Brain pericyte (primary cell): ENCODE measurements around the gene MSLN.

Experiments
- DNase-seq: peaks from one replicate; pipeline ENCODE4 v3.0.0-alpha.2; 2012; ENCODE audit warnings: low read depth, low spot score

Gene MSLN

DNA sequence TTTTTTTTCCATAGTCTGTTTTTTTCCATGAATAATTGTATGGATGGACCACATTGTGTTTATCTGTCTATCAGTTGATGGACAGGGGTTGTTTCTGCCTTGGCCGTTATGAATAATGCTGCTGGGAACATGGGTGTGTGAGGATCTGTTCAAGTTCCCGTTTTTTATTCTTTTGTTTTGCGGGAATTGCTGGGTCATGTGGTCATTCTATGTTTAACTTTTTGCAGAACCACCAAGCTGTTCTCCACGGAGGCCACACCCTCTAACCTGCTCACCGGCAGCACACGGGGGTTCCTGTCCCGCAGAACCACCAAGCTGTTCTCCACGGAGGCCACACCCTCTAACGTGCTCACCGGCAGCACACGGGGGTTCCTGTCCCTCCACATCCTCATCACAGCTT, 5.9 kb upstream of the MSLN start:
- DNase-seq: no peak

DNA sequence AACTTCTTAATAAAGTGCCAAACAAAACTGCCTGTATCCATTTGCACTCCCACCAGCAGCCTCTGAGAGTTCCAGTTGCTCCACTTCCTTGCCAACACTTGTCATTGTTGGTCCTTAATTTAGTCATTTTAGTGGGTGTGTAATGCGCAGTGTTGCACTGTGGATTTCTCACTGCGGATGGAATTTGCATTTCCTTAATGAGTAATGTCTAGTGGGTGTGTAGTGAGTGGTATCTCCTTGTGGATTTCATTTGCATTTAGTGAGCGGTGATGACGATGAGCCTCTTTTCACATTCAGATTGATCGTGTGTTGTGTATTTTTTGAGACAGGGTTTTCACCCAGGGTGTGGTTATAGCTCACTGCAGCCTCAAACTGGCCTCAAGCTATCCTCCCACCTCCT, 4.1 kb upstream of the MSLN start:
- DNase-seq: no peak

DNA sequence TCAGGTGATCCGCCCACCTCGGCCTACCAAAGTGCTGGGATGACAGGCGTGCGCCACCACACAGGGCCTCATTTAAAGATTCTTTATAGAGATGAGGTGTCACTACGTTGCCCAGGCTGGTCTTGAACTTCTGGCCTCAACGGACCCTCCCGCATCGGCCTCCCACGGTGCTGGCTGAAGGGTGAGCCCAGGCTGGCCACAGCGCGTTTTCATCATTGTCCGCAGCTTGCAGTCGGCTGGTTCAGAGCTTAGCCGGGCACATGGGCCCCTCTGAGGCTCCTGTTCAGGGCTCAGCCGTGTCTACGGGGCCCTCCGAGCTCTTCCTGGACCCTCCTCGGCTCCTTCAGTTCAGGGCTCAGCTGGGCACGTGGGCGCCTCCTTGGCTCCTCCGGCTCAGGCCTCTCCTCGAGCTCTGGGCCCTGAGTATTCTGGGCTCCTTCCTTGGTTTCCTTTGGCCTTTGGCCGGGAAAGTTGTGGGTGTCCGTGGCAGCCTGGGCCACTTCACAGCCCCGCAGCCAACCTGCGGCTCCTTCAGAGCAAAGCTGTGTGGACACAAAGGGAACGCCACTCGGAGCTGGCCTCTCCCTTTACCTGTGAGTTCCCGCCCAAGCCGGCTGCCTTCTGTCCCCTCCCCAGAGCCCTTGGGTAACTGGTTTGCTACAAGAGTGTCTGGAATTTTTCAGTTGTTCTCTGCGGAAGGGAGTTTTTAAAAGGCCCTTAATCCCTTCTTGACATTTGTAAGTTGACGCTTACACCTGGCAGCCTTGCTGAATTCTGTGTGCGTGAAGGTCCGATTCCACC, 1.2 kb upstream of the MSLN start:
- DNase-seq: no peak

DNA sequence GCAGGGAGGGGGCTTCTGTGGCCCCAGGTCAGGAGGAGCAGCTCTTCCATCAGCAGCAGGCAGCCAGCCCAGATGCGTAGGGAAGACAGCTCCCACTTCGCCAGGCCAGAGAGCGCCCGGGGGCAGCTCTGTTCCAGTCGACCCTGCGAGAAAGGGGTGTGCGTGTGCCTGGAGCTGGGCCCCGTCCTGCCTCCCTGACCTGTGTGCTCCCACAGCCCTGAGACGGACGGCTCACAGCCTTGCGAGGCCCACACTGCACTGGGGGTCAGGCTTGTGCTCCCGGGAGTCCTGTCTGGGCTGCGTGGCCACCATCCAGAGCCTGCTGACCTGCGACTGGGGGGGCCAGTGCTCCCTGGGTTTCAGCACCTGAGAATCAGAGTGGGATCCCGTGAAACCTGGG, 469 bp upstream of the MSLN start:
- DNase-seq: no peak

DNA sequence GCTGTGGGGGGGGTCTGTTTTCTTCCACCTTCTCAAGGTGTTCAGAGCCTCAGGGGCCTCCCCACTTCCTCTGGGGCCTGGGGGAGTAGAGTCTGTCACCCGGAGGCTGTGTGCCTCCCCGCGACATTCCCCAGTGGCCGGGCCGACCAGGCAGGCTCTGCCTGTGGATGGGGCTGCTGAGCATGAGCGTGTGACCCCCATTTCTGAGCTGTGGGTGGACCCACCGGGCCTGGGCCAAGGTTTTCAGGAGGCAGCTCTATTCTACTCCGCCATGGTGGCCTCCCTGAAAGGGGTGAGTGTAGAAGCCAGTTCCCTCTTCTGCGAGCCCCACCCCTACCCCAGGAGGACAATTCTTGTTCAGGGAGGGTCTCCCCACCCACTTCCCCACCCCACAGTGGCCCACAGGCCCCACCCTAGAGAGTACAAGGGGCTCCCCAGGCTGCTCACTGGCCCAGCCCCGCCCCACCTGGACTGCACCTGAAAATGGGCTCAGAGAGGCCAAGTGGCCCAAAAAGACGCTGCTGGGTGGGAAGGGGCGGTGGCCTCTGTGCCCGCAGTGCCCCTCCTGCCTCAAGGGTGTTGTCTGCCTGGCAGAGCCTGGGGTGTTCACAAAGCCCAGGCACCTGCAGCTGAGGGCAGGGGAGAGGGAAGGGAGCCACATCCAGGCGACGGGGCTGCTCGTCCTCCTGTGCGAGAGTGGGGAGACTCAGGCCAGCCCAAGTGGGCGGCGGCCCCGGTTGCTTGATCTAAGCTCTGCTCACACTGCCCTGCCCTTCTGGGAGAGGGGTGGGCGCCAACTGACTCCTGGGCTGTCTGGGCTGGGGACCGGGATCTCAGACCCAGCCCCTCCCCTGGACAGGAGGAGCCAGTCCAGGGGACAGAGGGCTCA, 1.3 kb downstream of the MSLN start:
- no peak for DNase-seq

DNA sequence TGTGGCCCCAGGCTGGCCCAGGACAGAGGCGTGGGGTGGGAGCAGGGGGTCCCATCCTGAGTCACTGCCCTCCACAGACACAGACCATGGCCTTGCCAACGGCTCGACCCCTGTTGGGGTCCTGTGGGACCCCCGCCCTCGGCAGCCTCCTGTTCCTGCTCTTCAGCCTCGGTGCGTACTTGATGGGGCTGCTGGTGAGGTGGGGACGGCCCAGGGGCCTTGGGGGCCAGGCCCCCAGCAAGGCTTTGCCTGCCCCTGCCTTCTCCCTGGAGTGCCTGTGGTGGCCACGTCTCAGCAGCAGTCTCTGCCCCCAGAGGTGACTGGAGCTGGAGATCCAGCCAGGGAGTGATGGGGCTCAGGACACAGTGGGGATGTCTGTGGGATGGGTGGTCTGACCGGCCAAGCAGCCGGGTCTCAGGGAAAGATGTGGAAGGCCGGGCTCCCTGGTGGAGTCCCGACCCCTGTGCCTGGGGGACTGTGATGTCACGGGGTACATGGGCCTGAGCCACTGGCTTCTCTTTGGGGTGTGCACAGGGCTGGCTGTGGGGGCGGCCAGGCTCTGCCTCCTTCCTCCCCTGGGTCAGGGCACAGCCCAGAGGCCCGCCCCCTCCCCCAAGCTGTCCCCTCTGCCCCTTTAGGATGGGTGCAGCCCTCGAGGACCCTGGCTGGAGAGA, 2.2 kb downstream of the MSLN start:
- DNase-seq: no peak

DNA sequence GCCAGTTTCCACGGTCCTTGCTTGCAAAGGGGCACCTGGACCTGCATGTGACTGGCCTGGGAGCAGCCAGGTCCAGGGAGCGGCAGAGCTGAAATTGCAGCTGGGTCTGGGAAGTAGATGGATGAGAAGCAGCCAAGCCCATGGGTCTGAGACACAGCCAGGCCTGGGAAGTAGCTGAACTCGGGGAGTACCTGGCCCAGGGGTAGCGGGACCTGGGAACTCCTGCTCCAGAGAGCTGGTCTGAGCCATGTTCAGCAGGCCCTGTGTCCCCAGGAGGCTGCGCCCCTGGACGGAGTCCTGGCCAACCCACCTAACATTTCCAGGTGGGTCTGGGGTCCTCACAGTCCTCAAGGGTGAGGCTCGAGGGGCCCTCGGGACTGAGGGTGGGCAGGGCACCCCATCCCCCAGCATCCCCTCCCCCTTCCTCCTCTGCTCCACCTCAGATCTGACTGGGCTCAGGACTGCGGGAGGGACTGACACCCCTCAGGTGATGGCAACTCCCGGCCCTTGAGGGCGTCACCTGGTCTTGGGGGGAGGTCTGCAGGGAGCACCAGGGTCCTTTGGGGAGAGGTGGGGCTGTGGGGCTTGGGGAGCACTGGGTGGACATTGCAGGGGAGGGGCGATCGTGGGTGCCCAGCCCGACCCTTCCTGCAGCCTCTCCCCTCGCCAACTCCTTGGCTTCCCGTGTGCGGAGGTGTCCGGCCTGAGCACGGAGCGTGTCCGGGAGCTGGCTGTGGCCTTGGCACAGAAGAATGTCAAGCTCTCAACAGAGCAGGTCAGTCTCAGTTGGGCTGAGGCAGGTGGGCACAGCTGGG, 3.0 kb downstream of the MSLN start:
- DNase-seq: no peak

DNA sequence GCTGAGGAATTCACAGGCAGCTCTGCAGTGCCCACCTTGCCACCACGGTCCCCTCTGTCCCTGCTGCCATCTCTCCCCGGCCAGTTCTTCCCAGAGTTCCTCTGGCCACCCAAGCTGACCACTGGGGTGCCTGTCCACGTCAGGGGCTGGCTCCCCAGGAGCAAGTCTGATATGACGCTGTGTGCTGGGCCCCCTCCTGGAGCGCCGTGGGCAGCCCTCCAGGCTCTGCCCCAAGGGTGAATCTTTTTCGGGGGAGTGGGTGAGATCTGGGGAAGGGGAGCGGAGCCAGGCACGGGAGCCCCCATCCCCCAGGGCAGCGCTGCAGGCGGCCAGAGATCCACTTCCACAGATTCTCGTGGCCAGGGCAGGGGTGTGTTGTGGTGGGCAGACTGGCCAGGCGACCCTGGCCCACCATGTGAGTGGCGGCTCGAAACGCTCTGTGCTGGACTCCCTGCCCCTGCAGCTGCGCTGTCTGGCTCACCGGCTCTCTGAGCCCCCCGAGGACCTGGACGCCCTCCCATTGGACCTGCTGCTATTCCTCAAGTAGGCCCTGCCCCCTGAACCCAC, 3.7 kb downstream of the MSLN start:
- no peak for DNase-seq

DNA sequence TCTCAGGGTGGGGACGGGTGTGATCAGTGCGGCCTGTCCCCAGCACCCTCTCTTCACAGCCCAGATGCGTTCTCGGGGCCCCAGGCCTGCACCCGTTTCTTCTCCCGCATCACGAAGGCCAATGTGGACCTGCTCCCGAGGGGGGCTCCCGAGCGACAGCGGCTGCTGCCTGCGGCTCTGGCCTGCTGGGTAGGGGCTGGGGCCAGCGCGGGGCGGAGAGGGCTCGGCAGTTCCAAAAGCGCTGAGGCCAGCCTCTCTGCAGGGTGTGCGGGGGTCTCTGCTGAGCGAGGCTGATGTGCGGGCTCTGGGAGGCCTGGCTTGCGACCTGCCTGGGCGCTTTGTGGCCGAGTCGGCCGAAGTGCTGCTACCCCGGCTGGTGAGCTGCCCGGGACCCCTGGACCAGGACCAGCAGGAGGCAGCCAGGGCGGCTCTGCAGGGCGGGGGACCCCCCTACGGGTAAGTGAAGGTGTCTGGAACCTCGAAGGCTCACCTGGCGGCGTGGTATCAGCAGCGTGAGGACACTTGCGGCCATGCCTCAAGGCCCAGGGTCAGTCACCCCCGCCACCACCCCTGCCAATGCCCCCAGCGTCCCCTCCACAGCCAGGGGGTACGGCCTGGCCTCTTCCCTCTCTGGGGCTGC, 4.4 kb downstream of the MSLN start:
- DNase-seq: no peak

DNA sequence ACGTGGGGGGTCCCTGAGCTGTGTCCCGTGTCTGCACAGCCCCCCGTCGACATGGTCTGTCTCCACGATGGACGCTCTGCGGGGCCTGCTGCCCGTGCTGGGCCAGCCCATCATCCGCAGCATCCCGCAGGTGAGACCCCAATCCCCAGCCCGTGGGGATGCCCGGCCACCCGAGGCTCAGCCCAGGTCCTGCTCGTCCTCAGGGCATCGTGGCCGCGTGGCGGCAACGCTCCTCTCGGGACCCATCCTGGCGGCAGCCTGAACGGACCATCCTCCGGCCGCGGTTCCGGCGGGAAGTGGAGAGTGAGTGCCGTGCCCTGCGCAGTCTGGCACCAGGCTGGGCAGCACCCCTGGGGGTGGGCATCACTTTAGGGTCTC, 4.9 kb downstream of the MSLN start:
- no peak for DNase-seq

DNA sequence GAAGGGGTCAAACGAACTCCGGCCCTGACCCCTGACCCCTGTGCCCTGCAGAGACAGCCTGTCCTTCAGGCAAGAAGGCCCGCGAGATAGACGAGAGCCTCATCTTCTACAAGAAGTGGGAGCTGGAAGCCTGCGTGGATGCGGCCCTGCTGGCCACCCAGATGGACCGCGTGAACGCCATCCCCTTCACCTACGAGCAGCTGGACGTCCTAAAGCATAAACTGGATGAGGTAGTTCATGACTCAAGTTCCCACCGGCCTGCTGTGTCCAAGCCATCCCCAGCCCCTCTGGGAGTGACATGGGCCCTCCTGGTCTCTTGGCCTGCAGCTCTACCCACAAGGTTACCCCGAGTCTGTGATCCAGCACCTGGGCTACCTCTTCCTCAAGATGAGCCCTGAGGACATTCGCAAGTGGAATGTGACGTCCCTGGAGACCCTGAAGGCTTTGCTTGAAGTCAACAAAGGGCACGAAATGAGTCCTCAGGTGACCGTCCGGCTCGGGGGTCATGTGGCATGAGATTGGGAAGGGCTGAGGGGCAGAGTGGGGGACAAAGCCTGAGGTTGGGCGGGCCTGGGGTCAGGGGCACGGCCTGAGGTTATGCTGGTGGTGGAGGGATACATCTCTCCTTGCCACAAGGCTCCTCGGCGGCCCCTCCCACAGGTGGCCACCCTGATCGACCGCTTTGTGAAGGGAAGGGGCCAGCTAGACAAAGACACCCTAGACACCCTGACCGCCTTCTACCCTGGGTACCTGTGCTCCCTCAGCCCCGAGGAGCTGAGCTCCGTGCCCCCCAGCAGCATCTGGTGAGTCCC, 5.7 kb downstream of the MSLN start:
- DNase-seq: no peak

DNA sequence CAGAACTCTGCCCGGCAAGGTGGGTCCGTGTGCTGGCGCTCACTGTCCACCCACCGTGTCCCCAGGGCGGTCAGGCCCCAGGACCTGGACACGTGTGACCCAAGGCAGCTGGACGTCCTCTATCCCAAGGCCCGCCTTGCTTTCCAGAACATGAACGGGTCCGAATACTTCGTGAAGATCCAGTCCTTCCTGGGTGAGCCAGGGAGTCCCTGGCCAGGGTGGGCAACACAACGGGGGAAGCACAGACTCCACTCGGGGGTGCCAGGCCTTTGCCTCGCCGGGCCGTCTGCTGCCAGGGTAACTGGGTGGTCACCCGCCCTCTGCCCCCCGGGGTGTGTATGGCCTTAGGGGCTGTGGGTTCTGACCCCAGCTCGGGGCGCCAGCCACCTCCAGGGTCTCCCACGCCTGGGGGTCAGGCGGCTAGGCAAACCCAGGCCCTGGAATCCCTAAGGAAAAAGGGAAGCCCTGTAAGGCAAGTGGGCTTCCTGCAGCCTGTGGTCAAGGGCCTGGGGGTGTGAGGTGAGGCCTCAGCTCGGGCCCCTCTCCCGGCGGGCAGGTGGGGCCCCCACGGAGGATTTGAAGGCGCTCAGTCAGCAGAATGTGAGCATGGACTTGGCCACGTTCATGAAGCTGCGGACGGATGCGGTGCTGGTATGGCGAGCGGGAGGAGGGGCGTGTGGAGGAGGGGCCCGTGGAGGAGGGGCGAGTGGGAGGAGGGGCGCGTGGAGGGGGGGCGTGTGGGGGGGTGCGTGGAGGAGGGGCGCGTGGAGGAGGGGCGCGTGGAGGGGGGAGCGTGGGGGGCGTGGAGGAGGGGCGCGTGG, 6.5 kb downstream of the MSLN start:
- no peak for DNase-seq

DNA sequence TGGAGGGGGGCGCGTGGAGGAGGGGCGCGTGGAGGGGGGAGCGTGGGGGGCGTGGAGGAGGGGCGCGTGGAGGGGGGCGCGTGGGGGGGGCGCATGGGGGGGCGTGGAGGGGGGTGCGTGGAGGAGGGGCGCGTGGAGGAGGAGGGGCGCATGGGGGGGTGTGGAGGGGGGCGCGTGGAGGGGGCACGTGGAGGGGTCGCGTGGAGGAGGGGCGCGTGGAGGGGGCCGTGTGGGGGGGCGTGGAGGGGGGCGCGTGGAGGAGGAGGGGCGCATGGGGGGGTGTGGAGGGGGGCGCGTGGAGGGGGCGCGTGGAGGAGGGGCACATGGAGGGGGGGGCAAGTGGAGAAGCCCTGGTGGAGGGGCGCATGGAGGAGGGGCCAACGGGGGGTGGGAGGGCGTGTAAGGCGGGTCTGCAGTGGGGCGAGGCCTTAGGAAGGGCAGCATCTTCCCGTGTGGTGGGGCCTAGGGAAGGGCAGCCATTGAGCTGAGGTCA, 7.3 kb downstream of the MSLN start:
- DNase-seq: no peak

DNA sequence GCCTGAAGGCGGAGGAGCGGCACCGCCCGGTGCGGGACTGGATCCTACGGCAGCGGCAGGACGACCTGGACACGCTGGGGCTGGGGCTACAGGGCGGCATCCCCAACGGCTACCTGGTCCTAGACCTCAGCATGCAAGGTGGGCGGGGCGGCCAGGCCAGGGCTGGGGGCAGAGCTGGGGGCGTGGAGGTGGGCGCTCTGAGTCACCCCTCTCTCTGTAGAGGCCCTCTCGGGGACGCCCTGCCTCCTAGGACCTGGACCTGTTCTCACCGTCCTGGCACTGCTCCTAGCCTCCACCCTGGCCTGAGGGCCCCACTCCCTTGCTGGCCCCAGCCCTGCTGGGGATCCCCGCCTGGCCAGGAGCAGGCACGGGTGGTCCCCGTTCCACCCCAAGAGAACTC, 7.9 kb downstream of the MSLN start:
- DNase-seq: no peak

DNA sequence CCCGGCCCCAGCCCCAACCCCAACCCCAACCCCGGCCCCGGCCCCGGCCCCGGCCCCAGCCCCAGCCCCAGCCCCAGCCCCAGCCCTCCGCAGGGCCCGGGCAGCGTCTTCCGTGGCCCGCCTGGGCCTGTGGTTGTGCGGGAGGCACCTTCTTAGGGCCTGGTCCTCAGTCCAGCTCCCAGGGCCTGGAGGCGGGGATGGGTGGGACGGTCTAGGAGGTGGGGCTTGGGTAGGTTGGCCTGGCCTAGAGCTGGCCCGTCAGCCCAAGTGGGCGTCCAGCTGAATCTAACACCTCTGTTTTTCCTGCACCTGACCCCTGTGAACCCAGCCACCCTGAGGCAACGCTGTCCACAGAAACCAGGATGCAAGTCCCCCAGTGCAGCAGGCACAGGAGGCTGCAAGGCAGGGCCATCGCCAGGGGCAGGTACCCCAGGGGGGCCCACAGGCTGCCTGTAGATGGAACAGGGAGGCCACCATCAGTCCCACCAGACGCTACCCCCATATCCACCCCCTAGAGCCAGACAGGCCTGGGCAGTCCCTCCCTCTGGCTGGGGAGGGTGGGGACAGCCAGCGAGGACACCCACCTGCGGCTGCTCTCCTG, 8.8 kb downstream of the MSLN start:
- DNase-seq: no peak

DNA sequence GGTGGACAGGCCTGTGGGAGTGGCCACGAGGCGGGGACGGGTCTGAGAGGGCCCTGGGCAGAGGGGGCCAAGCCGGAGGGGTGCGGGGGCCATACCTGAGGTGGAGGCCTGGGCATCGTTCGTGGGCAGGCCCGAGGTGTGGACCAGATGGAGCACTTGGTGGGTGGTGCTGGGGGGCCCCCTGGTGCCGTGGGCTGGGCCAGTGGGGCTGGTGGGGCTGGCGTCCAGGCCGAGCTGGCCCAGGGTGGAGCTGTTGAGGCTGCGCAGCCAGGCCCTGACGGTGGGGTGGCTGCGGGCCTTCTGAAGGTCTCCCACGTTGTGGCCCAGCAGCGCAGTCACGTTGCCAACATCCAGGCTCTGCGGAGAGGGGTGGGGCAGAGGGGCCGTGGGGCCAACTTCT, 9.4 kb downstream of the MSLN start:
- DNase-seq: no peak

DNA sequence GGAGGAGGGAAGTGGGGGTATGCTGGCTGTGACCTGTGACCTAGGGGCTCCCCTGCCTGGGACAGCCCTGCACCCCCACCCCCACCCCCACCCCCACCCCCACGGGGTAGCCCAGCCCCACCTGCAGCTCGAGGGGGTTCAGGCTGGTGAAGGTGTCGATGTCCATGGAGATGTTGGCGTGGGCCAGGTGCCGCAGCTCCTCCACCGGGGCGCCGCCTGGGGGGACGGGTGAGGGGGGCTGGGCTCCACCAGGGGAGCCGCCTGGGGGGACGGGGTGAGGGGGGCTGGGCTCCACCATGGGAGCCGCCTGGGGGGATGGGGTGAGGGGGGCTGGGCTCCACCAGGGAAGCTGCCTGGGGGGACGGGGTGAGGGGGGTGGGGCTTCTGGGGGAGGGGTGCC, 9.9 kb downstream of the MSLN start:
- no peak for DNase-seq

DNA sequence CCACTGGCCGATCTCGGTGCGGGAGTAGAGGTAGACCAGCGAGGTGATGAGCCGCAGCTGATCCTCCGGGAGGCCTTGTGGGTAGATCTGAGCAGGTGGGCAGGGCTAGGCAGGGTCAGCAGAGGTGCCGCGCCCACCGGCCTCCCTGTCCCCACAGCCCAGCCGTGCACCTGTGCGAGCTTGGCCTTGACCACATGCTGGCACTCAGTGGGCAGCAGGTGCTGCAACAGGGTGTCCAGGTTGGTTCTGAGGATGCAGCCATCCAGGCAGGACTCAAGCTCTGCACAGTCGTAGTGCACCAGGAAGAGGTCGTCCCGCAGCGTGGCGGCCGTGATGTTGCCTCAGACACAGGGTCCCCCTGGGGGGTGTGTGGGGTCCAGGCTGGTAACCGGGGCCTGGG, 12.4 kb downstream of the MSLN start:
- DNase-seq: no peak
